Measurements from ENCODE around the gene SLC30A3. TPM values are rescaled to one million over a fixed set of nuclear protein-coding genes. Genes with fewer than 3 reads are reported as not detected.

The SLC30A3 gene, protein sequence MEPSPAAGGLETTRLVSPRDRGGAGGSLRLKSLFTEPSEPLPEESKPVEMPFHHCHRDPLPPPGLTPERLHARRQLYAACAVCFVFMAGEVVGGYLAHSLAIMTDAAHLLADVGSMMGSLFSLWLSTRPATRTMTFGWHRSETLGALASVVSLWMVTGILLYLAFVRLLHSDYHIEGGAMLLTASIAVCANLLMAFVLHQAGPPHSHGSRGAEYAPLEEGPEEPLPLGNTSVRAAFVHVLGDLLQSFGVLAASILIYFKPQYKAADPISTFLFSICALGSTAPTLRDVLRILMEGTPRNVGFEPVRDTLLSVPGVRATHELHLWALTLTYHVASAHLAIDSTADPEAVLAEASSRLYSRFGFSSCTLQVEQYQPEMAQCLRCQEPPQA
- total RNA-seq (10 to 100 TPM in 1 of 4 donors, 1 to 10 TPM in 3; 9.4 to 17.3 (median 9.6) TPM), polyA plus RNA-seq (7.3 TPM)
- long read RNA-seq, donor 1, transcript SLC30A3-201 (8 exons, 2,260 nt): major isoform, 8 of 19 reads
- long read RNA-seq, donor 1, transcript SLC30A3-210 (4 exons, 3,448 nt): minor isoform, 5 of 19 reads
- long read RNA-seq, donor 1, partial matches to known transcripts: 3 of 19 reads
- long read RNA-seq, donor 1, other reads (novel, unspliced or antisense): 3 of 19 reads
- long read RNA-seq, donor 2, transcript SLC30A3-201 (8 exons, 2,260 nt): major isoform, 7 of 12 reads
- long read RNA-seq, donor 2, partial matches to known transcripts: 1 of 12 reads
- long read RNA-seq, donor 2, other reads (novel, unspliced or antisense): 3 of 12 reads
- long read RNA-seq, donor 3, transcript SLC30A3-201 (8 exons, 2,260 nt): major isoform, 26 of 42 reads
- long read RNA-seq, donor 3, partial matches to known transcripts: 9 of 42 reads
- long read RNA-seq, donor 3, other reads (novel, unspliced or antisense): 5 of 42 reads
- long read RNA-seq, donor 4, transcript SLC30A3-201 (8 exons, 2,260 nt): major isoform, 9 of 14 reads
- long read RNA-seq, donor 4, partial matches to known transcripts: 1 of 14 reads
- long read RNA-seq, donor 4, other reads (novel, unspliced or antisense): 3 of 14 reads

GRCh38 chr2:27262379-27263286 lies at the start of gene SLC30A3:
Gene SLC30A3, minus strand, starts transcription at chr2:27263047. Its CDS starts 141 bp downstream, at chr2:27262906.
- Histone ChIP-seq H3K27me3 (ENCODE audit: control insufficient read depth, insufficient read depth) (no peaks in the 10 kb centered on the region), H3K4me1 (ENCODE audit: control insufficient read depth, insufficient read depth, low read length) (peaks cover 3% of the 10 kb centered on the region), H3K27ac (ENCODE audit: low read length) (no peak within 1 kb of the TSS), H3K4me3 (ENCODE audit: low read length) (peak within 1 kb of the TSS; percentile 50), H3K9me3 (ENCODE audit: control insufficient read depth, low read length) (no peaks in the 10 kb centered on the region)
- DNase-seq (peak; percentile 76 to 92 (median 90)), ATAC-seq (peak; percentile 85 to 87)
- intact Hi-C loops (cut with DNase I): no loop called here
- 1% methylated on average over 96 of the region's 96 CpGs for WGBS

GRCh38 chr2:27312152-27312551 lies 49.3 kb upstream of the SLC30A3 start:
- WGBS: 92% methylated on average over 3 of the region's 3 CpGs
- H3K4me1 ChIP-seq (ENCODE audit: control insufficient read depth, insufficient read depth, low read length): no peaks in the 10 kb centered on the region
- H3K27ac ChIP-seq (ENCODE audit: low read length): no peak overlapping the region
- DNase-seq: no peak
- intact Hi-C loops (cut with DNase I): no loop called here
- ATAC-seq: no peak
- H3K4me3 ChIP-seq (ENCODE audit: low read length): no peak overlapping the region
- H3K9me3 ChIP-seq (ENCODE audit: control insufficient read depth, low read length): no peaks in the 10 kb centered on the region
- no peaks in the 10 kb centered on the region for H3K27me3 ChIP-seq (ENCODE audit: control insufficient read depth, insufficient read depth)

GRCh38 chr2:27309651-27310050 lies 46.8 kb upstream of the SLC30A3 start:
- ATAC-seq: no peak
- Histone ChIP-seq H3K4me1 (ENCODE audit: control insufficient read depth, insufficient read depth, low read length) (no peaks in the 10 kb centered on the region), H3K27ac (ENCODE audit: low read length) (no peak overlapping the region), H3K9me3 (ENCODE audit: control insufficient read depth, low read length) (no peaks in the 10 kb centered on the region), H3K4me3 (ENCODE audit: low read length) (no peak overlapping the region), H3K27me3 (ENCODE audit: control insufficient read depth, insufficient read depth) (no peaks in the 10 kb centered on the region)
- 91% methylated on average over 6 of the region's 6 CpGs for WGBS
- no peak for DNase-seq
- intact Hi-C loops (cut with DNase I): no loop called here

DNA sequence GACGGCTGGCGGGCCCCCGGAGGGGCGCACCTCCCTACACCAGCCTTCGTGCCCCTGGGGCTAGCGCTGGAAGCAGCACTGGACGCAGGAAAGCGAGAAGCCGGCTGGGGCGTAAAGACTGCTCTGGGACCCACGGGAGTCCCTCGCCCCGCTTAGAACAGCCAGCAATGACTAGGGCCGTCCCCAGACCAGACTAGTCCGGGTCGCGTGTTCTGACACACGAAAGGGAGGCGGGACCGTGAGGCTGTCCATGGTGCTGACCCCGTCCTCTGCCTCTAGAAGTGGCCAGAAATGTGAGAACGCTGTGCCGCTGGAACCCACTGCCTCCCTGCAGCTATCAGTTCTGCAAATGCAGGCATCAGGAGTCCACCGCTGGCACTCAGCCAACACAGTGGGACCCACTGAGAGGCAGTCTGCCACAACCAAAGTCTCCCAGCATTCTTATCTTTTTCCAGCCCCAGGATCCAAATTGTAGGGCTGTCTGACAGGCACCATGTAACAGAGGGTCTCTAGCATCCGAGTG lies 45.6 kb upstream of the SLC30A3 start, which contains the start of gene UCN:
Gene UCN, minus strand, starts transcription at position 87 of the 523 bp plus-strand sequence. CDS start 550 bp downstream, outside the sequence.
- ATAC-seq: peak; percentile 46 to 53
- H3K9me3 ChIP-seq (ENCODE audit: control insufficient read depth, low read length): no peaks in the 10 kb centered on the region
- intact Hi-C loops (cut with DNase I): no loop called here
- DNase-seq: peak; percentile 55 to 85 (median 79)
- no peak within 1 kb of the TSS for H3K27ac ChIP-seq (ENCODE audit: low read length)
- H3K27me3 ChIP-seq (ENCODE audit: control insufficient read depth, insufficient read depth): no peaks in the 10 kb centered on the region
- H3K4me3 ChIP-seq (ENCODE audit: low read length): no peak within 1 kb of the TSS
- WGBS: 27% methylated on average over 25 of the region's 25 CpGs
- H3K4me1 ChIP-seq (ENCODE audit: control insufficient read depth, insufficient read depth, low read length): no peaks in the 10 kb centered on the region

DNA sequence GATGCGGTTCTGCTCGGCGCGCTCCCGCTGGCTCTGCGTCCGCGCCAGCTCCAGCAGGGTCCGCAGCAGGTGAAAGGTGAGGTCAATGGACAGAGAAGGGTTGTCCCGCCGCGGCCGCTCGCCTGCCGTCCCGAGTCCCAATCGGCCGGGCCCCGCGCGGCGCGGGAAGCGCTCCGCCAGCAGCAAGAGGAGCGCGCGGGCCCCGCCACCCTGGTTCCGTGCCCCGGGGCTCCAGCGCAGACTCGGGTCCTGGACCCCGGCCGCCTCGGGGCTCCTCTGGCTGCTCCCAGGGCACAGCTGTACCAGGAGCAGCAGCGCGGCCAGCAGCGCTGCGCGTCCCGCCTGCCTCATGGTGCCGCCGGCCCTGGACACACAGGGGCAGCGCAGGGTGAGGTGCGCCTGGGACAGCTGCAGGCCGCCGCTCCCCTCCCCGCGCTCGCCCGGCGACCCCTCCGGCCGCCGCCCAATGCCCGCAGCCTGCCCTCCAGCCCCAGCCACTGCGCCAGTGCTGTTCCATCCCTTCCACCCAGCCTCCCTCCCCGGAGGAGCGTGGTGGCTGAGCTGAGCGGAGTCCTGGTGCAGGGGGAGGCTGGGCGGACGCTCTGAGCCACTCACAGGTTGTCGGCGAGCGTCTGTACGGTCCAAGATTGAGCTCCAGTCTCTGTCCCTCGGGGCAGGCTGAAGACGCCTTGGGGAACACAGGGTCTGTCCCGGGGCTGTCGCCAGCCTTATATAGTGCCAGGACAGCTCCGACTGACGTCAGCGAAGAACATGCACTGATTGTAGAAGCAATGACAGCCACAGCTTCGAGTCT lies 44.9 kb upstream of the SLC30A3 start:
- 23% methylated on average over 75 of the region's 75 CpGs for WGBS
- intact Hi-C loops (cut with DNase I): no loop called here
- ATAC-seq (peak; percentile 4 to 5), DNase-seq (peak in 2 of 3 donors; percentile 26 to 57)
- Histone ChIP-seq H3K4me3 (ENCODE audit: low read length) (no peak overlapping the region), H3K9me3 (ENCODE audit: control insufficient read depth, low read length) (no peaks in the 10 kb centered on the region), H3K4me1 (ENCODE audit: control insufficient read depth, insufficient read depth, low read length) (no peaks in the 10 kb centered on the region), H3K27me3 (ENCODE audit: control insufficient read depth, insufficient read depth) (no peaks in the 10 kb centered on the region), H3K27ac (ENCODE audit: low read length) (no peak overlapping the region)

GRCh38 chr2:27307287-27307544 lies 44.4 kb upstream of the SLC30A3 start:
- 20% methylated on average over 14 of the region's 14 CpGs for WGBS
- intact Hi-C loops (cut with DNase I): no loop called here
- H3K4me3 ChIP-seq (ENCODE audit: low read length): no peak overlapping the region
- H3K4me1 ChIP-seq (ENCODE audit: control insufficient read depth, insufficient read depth, low read length): no peaks in the 10 kb centered on the region
- no peak for ATAC-seq
- no peak overlapping the region for H3K27ac ChIP-seq (ENCODE audit: low read length)
- H3K9me3 ChIP-seq (ENCODE audit: control insufficient read depth, low read length): no peaks in the 10 kb centered on the region
- no peak for DNase-seq
- no peaks in the 10 kb centered on the region for H3K27me3 ChIP-seq (ENCODE audit: control insufficient read depth, insufficient read depth)

DNA sequence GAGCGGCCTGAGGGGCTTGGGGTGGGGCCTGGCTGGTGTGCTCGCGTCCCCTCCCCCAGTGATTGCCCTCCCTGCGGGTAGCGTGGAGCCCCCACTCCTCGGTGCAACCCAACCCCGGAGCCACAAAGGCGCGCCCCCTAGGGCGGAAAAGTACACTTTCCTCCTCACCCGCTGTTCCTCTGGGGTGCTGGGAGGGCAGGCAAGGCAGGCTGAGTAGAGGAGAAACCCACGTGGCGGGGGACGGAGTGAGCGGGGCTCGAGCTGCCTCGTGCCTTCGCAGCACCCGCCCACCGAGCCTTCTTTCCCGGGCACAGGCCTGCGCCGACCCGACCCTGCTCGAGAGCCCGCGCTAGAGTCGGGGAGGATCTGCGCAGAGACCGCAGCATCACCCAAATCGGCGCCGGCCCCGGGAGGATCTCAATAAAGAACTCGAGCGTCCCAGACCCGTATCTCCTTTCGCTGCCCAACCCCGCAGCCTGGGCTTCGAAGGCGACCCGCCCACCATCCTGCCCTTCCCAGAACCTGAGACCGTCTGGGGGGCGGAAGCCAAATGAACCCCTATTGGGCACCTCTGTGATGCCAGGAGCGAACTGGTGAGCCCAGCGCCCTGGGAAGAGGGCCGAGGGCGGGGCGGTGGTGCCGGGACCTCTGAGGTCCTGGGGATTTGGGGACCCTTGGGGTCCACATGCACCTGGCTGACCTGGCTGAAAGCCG lies 43.9 kb upstream of the SLC30A3 start:
- Histone ChIP-seq H3K4me3 (ENCODE audit: low read length) (no peak overlapping the region), H3K4me1 (ENCODE audit: control insufficient read depth, insufficient read depth, low read length) (no peaks in the 10 kb centered on the region), H3K27ac (ENCODE audit: low read length) (no peak overlapping the region), H3K27me3 (ENCODE audit: control insufficient read depth, insufficient read depth) (no peaks in the 10 kb centered on the region), H3K9me3 (ENCODE audit: control insufficient read depth, low read length) (no peaks in the 10 kb centered on the region)
- DNase-seq (no peak), ATAC-seq (no peak)
- intact Hi-C loops (cut with DNase I): no loop called here
- 24% methylated on average over 51 of the region's 51 CpGs for WGBS

DNA sequence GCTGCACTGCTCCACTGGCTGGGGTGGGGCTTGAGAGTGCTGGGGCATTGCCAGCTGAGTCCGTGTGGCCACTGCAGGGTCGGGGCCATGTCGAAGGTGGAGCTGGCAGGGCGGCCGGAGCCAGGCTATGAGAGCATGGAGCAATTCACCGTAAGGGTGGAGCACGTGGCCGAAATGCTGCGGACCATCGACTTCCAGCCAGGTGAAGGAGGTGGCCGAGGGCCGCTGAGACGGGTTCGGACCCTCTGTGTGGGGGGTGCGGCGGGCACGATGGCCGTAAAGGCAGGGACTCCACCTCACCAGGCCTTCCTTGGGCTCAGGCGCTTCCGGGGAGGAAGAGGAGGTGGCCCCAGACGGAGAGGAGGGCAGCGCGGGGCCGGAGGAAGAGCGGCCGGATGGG lies 43.3 kb upstream of the SLC30A3 start:
- no peaks in the 10 kb centered on the region for H3K27me3 ChIP-seq (ENCODE audit: control insufficient read depth, insufficient read depth)
- intact Hi-C loops (cut with DNase I): no loop called here
- H3K27ac ChIP-seq (ENCODE audit: low read length): no peak overlapping the region
- no peak overlapping the region for H3K4me3 ChIP-seq (ENCODE audit: low read length)
- H3K9me3 ChIP-seq (ENCODE audit: control insufficient read depth, low read length): no peaks in the 10 kb centered on the region
- no peaks in the 10 kb centered on the region for H3K4me1 ChIP-seq (ENCODE audit: control insufficient read depth, insufficient read depth, low read length)
- 41% methylated on average over 26 of the region's 26 CpGs for WGBS
- DNase-seq: peak in 1 of 3 donors; percentile 64
- no peak for ATAC-seq

DNA sequence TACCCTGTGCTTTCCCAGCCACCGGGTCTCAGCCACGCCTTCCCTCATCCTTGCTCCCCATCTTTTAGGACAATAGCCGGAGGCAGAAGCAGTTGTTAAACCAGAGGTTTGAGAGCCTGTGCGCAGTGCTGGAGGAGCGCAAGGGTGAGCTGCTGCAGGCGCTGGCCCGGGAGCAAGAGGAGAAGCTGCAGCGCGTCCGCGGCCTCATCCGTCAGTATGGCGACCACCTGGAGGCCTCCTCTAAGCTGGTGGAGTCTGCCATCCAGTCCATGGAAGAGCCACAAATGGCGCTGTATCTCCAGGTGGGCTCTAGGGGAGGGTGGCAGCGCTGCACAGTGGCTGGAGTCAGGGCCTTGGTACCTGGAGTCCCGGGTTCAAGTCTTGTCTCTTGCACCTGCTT lies 42.7 kb upstream of the SLC30A3 start:
- DNase-seq (no peak), ATAC-seq (no peak)
- 91% methylated on average over 16 of the region's 16 CpGs for WGBS
- H3K27me3 ChIP-seq (ENCODE audit: control insufficient read depth, insufficient read depth): no peaks in the 10 kb centered on the region
- H3K4me3 ChIP-seq (ENCODE audit: low read length): no peak overlapping the region
- H3K9me3 ChIP-seq (ENCODE audit: control insufficient read depth, low read length): no peaks in the 10 kb centered on the region
- no peak overlapping the region for H3K27ac ChIP-seq (ENCODE audit: low read length)
- intact Hi-C loops (cut with DNase I): no loop called here
- no peaks in the 10 kb centered on the region for H3K4me1 ChIP-seq (ENCODE audit: control insufficient read depth, insufficient read depth, low read length)

Measured in right cardiac atrium (tissue), 5 donors.